WERI-Rb-1 (cell line): Measurements from ENCODE around the gene JAML.

Experiments
- DNase-seq: peaks from one replicate; pipeline ENCODE4 v3.0.0-alpha.2; 2020
- H3K27ac ChIP-seq: fragments of 250-450 bp; sonication (Bioruptor Pico); 2 replicates; pipeline ENCODE4 v1.5.1; 2020; ENCODE audit warnings: mild to moderate bottlenecking, moderate library complexity
- H3K27me3 ChIP-seq: fragments of 250-450 bp; sonication (Bioruptor Pico); 2 replicates; pipeline ENCODE4 v1.5.1; 2021; ENCODE audit warnings: mild to moderate bottlenecking, low read depth, moderate library complexity; ENCODE audit not compliant: insufficient read depth, severe bottlenecking
- H3K36me3 ChIP-seq: fragments of 250-450 bp; sonication (Bioruptor Pico); 2 replicates; pipeline ENCODE4 v1.5.1; 2020; ENCODE audit warnings: mild to moderate bottlenecking, moderate library complexity
- H3K4me3 ChIP-seq: 2 replicates; pipeline ENCODE4 v1.5.1; 2011; ENCODE audit warnings: low read depth, mild to moderate bottlenecking, control low read depth, low read length
- H3K9me3 ChIP-seq: fragments of 250-450 bp; sonication (Bioruptor Pico); 2 replicates; pipeline ENCODE4 v1.5.1; 2021; ENCODE audit warnings: mild to moderate bottlenecking, moderate library complexity; ENCODE audit not compliant: severe bottlenecking
- CTCF ChIP-seq: IDR thresholded peaks from 2 replicates; pipeline ENCODE4 v1.5.1; 2011; ENCODE audit warnings: low read depth, mild to moderate bottlenecking, control low read depth, inconsistent platforms, low read length

JAML gene

GRCh38 chr11:118148240-118148639 lies 76.6 kb downstream of the JAML start:
- TF ChIP-seq CTCF = no peak
- Histone ChIP-seq H3K36me3 (no peaks in the 10 kb centered on the region), H3K27ac (no peak overlapping the region), H3K4me3 (no peak overlapping the region), H3K9me3 (peaks cover 3% of the 10 kb centered on the region), H3K27me3 (no peaks in the 10 kb centered on the region)
- no peak for DNase-seq

GRCh38 chr11:118147502-118147901 lies 77.3 kb downstream of the JAML start:
- Histone ChIP-seq H3K36me3 (no peaks in the 10 kb centered on the region), H3K27ac (no peak overlapping the region), H3K4me3 (no peak overlapping the region), H3K27me3 (no peaks in the 10 kb centered on the region), H3K9me3 (peaks cover 3% of the 10 kb centered on the region)
- no peak for TF ChIP-seq CTCF
- no peak for DNase-seq

GRCh38 chr11:118146554-118146953 lies 78.3 kb downstream of the JAML start:
- no peak for DNase-seq
- Histone ChIP-seq H3K27me3 (no peaks in the 10 kb centered on the region), H3K9me3 (peaks cover 3% of the 10 kb centered on the region), H3K36me3 (no peaks in the 10 kb centered on the region), H3K27ac (no peak overlapping the region), H3K4me3 (no peak overlapping the region)
- TF ChIP-seq CTCF = no peak

GRCh38 chr11:118145285-118146227 lies 79.3 kb downstream of the JAML start:
- peak; percentile 89 for DNase-seq
- Histone ChIP-seq H3K9me3 (peaks cover 3% of the 10 kb centered on the region), H3K36me3 (no peaks in the 10 kb centered on the region), H3K27ac (no peak overlapping the region), H3K4me3 (peak overlapping the region; percentile 52), H3K27me3 (no peaks in the 10 kb centered on the region)
- peak; percentile 86 for TF ChIP-seq CTCF

- no peaks in the 10 kb centered on the region for H3K27me3 ChIP-seq
- H3K4me3 ChIP-seq = no peak overlapping the region
- TF ChIP-seq CTCF = no peak
- H3K9me3 ChIP-seq = peaks cover 3% of the 10 kb centered on the region
- no peak for DNase-seq
- H3K36me3 ChIP-seq = no peaks in the 10 kb centered on the region
- H3K27ac ChIP-seq = no peak overlapping the region
Observed at GRCh38 chr11:118144301-118145268, 80.2 kb downstream of the JAML start.
